Liver (tissue), 9 donors: ENCODE measurements around the gene ARPC5. TPM values are rescaled to one million over a fixed set of nuclear protein-coding genes. Genes with fewer than 3 reads are reported as not detected.

Experiments
- DNase-seq: peaks from one replicate; pipeline ENCODE4 v3.0.0-alpha.2; 2017; ENCODE audit warnings: low spot score
- H3K27ac ChIP-seq, 2 donors: one replicate each; pipeline ENCODE4 v1.7.0; 2013; ENCODE audit warnings: inconsistent platforms in 2 of 2, low read length in 2 of 2, control low read depth in 1 of 2, low read depth in 1 of 2, mild to moderate bottlenecking in 1 of 2
- H3K27me3 ChIP-seq, 4 donors: one replicate each; pipeline versions ENCODE4 v1.6.1 to v1.7.0; 2013; ENCODE audit warnings: low read length in 3 of 4, inconsistent platforms in 1 of 4, mild to moderate bottlenecking in 1 of 4, moderate library complexity in 1 of 4; ENCODE audit not compliant: control insufficient read depth in 4 of 4, insufficient read depth in 4 of 4
- H3K36me3 ChIP-seq, 4 donors: one replicate each; pipeline versions ENCODE4 v1.6.1 to v1.7.0; 2013; ENCODE audit warnings: low read length in 3 of 4, mild to moderate bottlenecking in 3 of 4, low read depth in 1 of 4, moderate library complexity in 1 of 4; ENCODE audit not compliant: control insufficient read depth in 4 of 4, insufficient read depth in 3 of 4
- H3K4me1 ChIP-seq, 4 donors: one replicate each; pipeline versions ENCODE4 v1.6.1 to v1.7.0; 2013; ENCODE audit warnings: low read length in 3 of 4, mild to moderate bottlenecking in 3 of 4, moderate library complexity in 1 of 4; ENCODE audit not compliant: control insufficient read depth in 4 of 4, insufficient read depth in 4 of 4
- H3K4me3 ChIP-seq, 3 donors: one replicate each; pipeline versions ENCODE4 v1.6.1 to v1.7.0; 2013; ENCODE audit warnings: low read length in 3 of 3, control low read depth in 1 of 3, low read depth in 1 of 3, mild to moderate bottlenecking in 1 of 3
- H3K9ac ChIP-seq, 2 donors: one replicate each; pipeline ENCODE4 v1.7.0; 2013; ENCODE audit warnings: low read length in 2 of 2, mild to moderate bottlenecking in 2 of 2, moderate library complexity in 2 of 2, control low read depth in 1 of 2, low read depth in 1 of 2
- H3K9me3 ChIP-seq, 4 donors: one replicate each; pipeline versions ENCODE4 v1.6.1 to v1.7.0; 2013; ENCODE audit warnings: low read length in 3 of 4; ENCODE audit not compliant: control insufficient read depth in 4 of 4
- CTCF ChIP-seq: fragments of 150-350 bp; IDR thresholded peaks from 2 replicates; pipeline ENCODE4 v1.5.1; 2017; ENCODE audit warnings: improper control_type of control experiment, low read depth, low read length; ENCODE audit not compliant: missing input control
- EGR1 ChIP-seq, 2 donors: IDR thresholded peaks; 2 replicates each; pipeline ENCODE4 v1.6.1; 2016 to 2018; ENCODE audit warnings: antibody characterized with exemption in 2 of 2, low read depth in 2 of 2
- FOXA1 ChIP-seq: IDR thresholded peaks from 2 replicates; pipeline ENCODE4 v1.6.1; 2016; ENCODE audit warnings: antibody characterized with exemption
- FOXA2 ChIP-seq: IDR thresholded peaks from 2 replicates; pipeline ENCODE4 v1.6.1; 2016; ENCODE audit warnings: antibody characterized with exemption
- GABPA ChIP-seq, 2 donors: IDR thresholded peaks in 1 of 2; conservative IDR thresholded peaks in 1 of 2; 2 replicates each; pipeline ENCODE4 v1.6.1; 2016; ENCODE audit warnings: antibody characterized with exemption in 2 of 2, mild to moderate bottlenecking in 1 of 2, moderate library complexity in 1 of 2
- HNF4A ChIP-seq, 2 donors: conservative IDR thresholded peaks; 2 replicates each; pipeline ENCODE4 v1.6.1; 2016; ENCODE audit warnings: antibody characterized with exemption in 2 of 2, mild to moderate bottlenecking in 2 of 2
- HNF4G ChIP-seq: IDR thresholded peaks from 2 replicates; pipeline ENCODE4 v1.6.1; 2016; ENCODE audit warnings: antibody characterized with exemption
- JUND ChIP-seq, 2 donors: IDR thresholded peaks; 2 replicates each; pipeline ENCODE4 v1.6.1; 2016; ENCODE audit warnings: antibody characterized with exemption in 2 of 2
- NR2F2 ChIP-seq: IDR thresholded peaks from 2 replicates; pipeline ENCODE4 v1.6.1; 2016; ENCODE audit warnings: antibody characterized with exemption
- RAD21 ChIP-seq, 2 donors: IDR thresholded peaks; 2 replicates each; pipeline ENCODE4 v1.6.1; 2016; ENCODE audit warnings: antibody characterized with exemption in 2 of 2, mild to moderate bottlenecking in 2 of 2
- RXRA ChIP-seq, 2 donors: IDR thresholded peaks; 2 replicates each; pipeline ENCODE4 v1.6.1; 2017 to 2018; ENCODE audit warnings: antibody characterized with exemption in 2 of 2, mild to moderate bottlenecking in 1 of 2
- SP1 ChIP-seq: IDR thresholded peaks from 2 replicates; pipeline ENCODE4 v1.6.1; 2018; ENCODE audit warnings: antibody characterized with exemption, mild to moderate bottlenecking
- TAF1 ChIP-seq: conservative IDR thresholded peaks from 2 replicates; pipeline ENCODE4 v1.6.1; 2016; ENCODE audit warnings: antibody characterized with exemption, mild to moderate bottlenecking
- YY1 ChIP-seq: IDR thresholded peaks from 2 replicates; pipeline ENCODE4 v1.6.1; 2016; ENCODE audit warnings: antibody characterized with exemption, mild to moderate bottlenecking
- ZBTB33 ChIP-seq: IDR thresholded peaks from 2 replicates; pipeline ENCODE4 v1.6.1; 2016; ENCODE audit warnings: antibody characterized with exemption
- WGBS: extraction: QIAGEN DNeasy Blood & Tissue Kit; methylation state at CpG from one replicate; pipeline ENCODE4 v1.1.7; 2013; 5-methylcytosine and 5-hydroxymethylcytosine counted together
- polyA plus RNA-seq, 2 donors: library from polyadenylated mRNA; stranded (reverse) in 1 of 2; unstranded in 1 of 2; fragments of 200-250 nt in 1 of 2; fragments of >200 nt in 1 of 2; fragmentation: Nextera tagmentation in 1 of 2; extraction: Ambion mirVana in 1 of 2; gene quantifications; one replicate each; pipeline versions ENCODE4 v1.2.1 to v1.2.3, GENCODE V29; 2013 to 2015
- total RNA-seq, 2 donors: library from RNA; depleted of rRNA; stranded (reverse); fragments of >200 nt; gene quantifications; one replicate each; pipeline ENCODE4 v1.2.3, GENCODE V29; 2014
- TF ChIP-seq, protein P1 (sequence below): IDR thresholded peaks from 2 replicates; pipeline ENCODE4 v1.6.1; 2016; ENCODE audit warnings: antibody characterized with exemption, mild to moderate bottlenecking
- TF ChIP-seq, protein P2 (sequence below): IDR thresholded peaks from 2 replicates; pipeline ENCODE4 v1.6.1; 2016; ENCODE audit warnings: antibody characterized with exemption
- TF ChIP-seq, protein P3 (sequence below): IDR thresholded peaks from 2 replicates; pipeline ENCODE4 v1.6.1; 2016; ENCODE audit warnings: antibody characterized with exemption
- donor health status: healthy.
- donor health status: healthy.
- donor health status: healthy.
- donor health status: healthy.
- donor health status: healthy.

ARPC5 gene
- total and polyA plus RNA-seq, 4 donors, result 34.9 to 67.0 (median 54.3) TPM

- Histone ChIP-seq H3K9me3 (no peaks in the 10 kb centered on the region), H3K27me3 (no peaks in the 10 kb centered on the region), H3K4me3 (no peak overlapping the region), H3K4me1 (peaks cover 0 to 7% (median 2%) of the 10 kb centered on the region in 4 donors), H3K27ac (peak overlapping the region; percentile 32 to 66), H3K36me3 (no peaks in the 10 kb centered on the region), H3K9ac (no peak overlapping the region)
- 79% methylated on average over 10 of the region's 10 CpGs for WGBS
- TF ChIP-seq SP1, result no peak
- TF ChIP-seq, protein P1, sequence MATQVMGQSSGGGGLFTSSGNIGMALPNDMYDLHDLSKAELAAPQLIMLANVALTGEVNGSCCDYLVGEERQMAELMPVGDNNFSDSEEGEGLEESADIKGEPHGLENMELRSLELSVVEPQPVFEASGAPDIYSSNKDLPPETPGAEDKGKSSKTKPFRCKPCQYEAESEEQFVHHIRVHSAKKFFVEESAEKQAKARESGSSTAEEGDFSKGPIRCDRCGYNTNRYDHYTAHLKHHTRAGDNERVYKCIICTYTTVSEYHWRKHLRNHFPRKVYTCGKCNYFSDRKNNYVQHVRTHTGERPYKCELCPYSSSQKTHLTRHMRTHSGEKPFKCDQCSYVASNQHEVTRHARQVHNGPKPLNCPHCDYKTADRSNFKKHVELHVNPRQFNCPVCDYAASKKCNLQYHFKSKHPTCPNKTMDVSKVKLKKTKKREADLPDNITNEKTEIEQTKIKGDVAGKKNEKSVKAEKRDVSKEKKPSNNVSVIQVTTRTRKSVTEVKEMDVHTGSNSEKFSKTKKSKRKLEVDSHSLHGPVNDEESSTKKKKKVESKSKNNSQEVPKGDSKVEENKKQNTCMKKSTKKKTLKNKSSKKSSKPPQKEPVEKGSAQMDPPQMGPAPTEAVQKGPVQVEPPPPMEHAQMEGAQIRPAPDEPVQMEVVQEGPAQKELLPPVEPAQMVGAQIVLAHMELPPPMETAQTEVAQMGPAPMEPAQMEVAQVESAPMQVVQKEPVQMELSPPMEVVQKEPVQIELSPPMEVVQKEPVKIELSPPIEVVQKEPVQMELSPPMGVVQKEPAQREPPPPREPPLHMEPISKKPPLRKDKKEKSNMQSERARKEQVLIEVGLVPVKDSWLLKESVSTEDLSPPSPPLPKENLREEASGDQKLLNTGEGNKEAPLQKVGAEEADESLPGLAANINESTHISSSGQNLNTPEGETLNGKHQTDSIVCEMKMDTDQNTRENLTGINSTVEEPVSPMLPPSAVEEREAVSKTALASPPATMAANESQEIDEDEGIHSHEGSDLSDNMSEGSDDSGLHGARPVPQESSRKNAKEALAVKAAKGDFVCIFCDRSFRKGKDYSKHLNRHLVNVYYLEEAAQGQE, result no peak
- no peak for TF ChIP-seq NR2F2
- no peak for TF ChIP-seq GABPA (IDR thresholded peaks at IDR 0.05 in 1 of 2, conservative IDR thresholded peaks at IDR 0.05 in 1 of 2)
- no peak for TF ChIP-seq RAD21 (IDR thresholded peaks at IDR 0.05)
- TF ChIP-seq JUND (IDR thresholded peaks at IDR 0.05), result no peak
- TF ChIP-seq ZBTB33, result no peak
- no peak for TF ChIP-seq TAF1
- no peak for TF ChIP-seq FOXA1
- TF ChIP-seq FOXA2, result no peak
- TF ChIP-seq YY1, result no peak
- no peak for TF ChIP-seq EGR1 (IDR thresholded peaks at IDR 0.05; ENCODE audit: low read depth in 2 of 2)
- TF ChIP-seq, protein P2, sequence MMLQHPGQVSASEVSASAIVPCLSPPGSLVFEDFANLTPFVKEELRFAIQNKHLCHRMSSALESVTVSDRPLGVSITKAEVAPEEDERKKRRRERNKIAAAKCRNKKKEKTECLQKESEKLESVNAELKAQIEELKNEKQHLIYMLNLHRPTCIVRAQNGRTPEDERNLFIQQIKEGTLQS, result no peak
- TF ChIP-seq HNF4G, result no peak
- TF ChIP-seq, protein P3, sequence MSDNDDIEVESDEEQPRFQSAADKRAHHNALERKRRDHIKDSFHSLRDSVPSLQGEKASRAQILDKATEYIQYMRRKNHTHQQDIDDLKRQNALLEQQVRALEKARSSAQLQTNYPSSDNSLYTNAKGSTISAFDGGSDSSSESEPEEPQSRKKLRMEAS, result no peak
- no peak for TF ChIP-seq CTCF
- TF ChIP-seq RXRA (IDR thresholded peaks at IDR 0.05), result no peak
- TF ChIP-seq HNF4A (conservative IDR thresholded peaks at IDR 0.05), result no peak
- DNase-seq, result no peak
Observed at GRCh38 chr1:183604038-183604808, 31.4 kb downstream of the ARPC5 start.
